CD4-positive, alpha-beta memory T cell (primary cell): ENCODE data around the gene ERP29. TPM values are rescaled to one million over a fixed set of nuclear protein-coding genes. Genes with fewer than 3 reads are reported as not detected.

Experiments
- CTCF ChIA-PET: fragments of 350-600 bp; sonication (Branson Sonifier 250); formaldehyde crosslinking; loops from one replicate; lab custom pipeline; 2021; ENCODE audit warnings: inconsistent platforms; ENCODE audit not compliant: partially characterized antibody; lab: Charles Lee
- POLR2A ChIA-PET: fragments of 350-600 bp; sonication (Branson Sonifier 250); formaldehyde crosslinking; loops from one replicate; lab custom pipeline; 2021; ENCODE audit not compliant: partially characterized antibody; lab: Charles Lee
- DNase-seq, 5 donors: peaks; one replicate each; pipeline versions ENCODE4 v3.0.0 to v3.0.0-alpha.2; 2020 to 2022; ENCODE audit warnings: mixed read lengths in 1 of 5
- H3K27ac ChIP-seq: one replicate; pipeline ENCODE4 v1.7.0; 2013; ENCODE audit warnings: low read depth, low read length
- H3K27me3 ChIP-seq: 2 replicates; pipeline ENCODE4 v1.7.0; 2013; ENCODE audit warnings: mild to moderate bottlenecking, low read length, moderate library complexity; ENCODE audit not compliant: insufficient read depth
- H3K36me3 ChIP-seq: 2 replicates; pipeline ENCODE4 v1.7.0; 2013; ENCODE audit warnings: mild to moderate bottlenecking, low read length, moderate library complexity; ENCODE audit not compliant: insufficient read depth
- H3K4me1 ChIP-seq: 2 replicates; pipeline ENCODE4 v1.7.0; 2013; ENCODE audit warnings: mild to moderate bottlenecking, low read length, moderate library complexity; ENCODE audit not compliant: insufficient read depth
- H3K4me3 ChIP-seq, 2 donors: one replicate each; pipeline ENCODE4 v1.7.0; 2013; ENCODE audit warnings: low read length in 2 of 2, mild to moderate bottlenecking in 1 of 2
- H3K9me3 ChIP-seq, 2 donors: one replicate each; pipeline ENCODE4 v1.7.0; 2013; ENCODE audit warnings: low read length in 2 of 2, control low read depth in 1 of 2; ENCODE audit not compliant: control insufficient read depth in 1 of 2
- H3K27ac Mint-ChIP-seq, 7 donors: one replicate each; pipeline ENCODE4 v1.8.0; 2020 to 2021; ENCODE audit warnings: mixed read lengths in 7 of 7, mild to moderate bottlenecking in 6 of 7, inconsistent platforms in 3 of 7, moderate library complexity in 3 of 7
- H3K27me3 Mint-ChIP-seq, 2 donors: one replicate each; pipeline ENCODE4 v1.8.0; 2020 to 2021; ENCODE audit warnings: mixed read lengths in 2 of 2
- H3K36me3 Mint-ChIP-seq, 2 donors: one replicate each; pipeline ENCODE4 v1.8.0; 2020 to 2021; ENCODE audit warnings: mixed read lengths in 2 of 2, inconsistent platforms in 1 of 2, mild to moderate bottlenecking in 1 of 2
- H3K4me1 Mint-ChIP-seq, 4 donors: one replicate each; pipeline ENCODE4 v1.8.0; 2020 to 2021; ENCODE audit warnings: mixed read lengths in 4 of 4, mild to moderate bottlenecking in 1 of 4
- H3K4me3 Mint-ChIP-seq, 8 donors: one replicate each; pipeline ENCODE4 v1.8.0; 2020 to 2021; ENCODE audit warnings: mixed read lengths in 8 of 8, mild to moderate bottlenecking in 7 of 8, moderate library complexity in 6 of 8, inconsistent platforms in 3 of 8
- H3K9me3 Mint-ChIP-seq, 8 donors: one replicate each; pipeline ENCODE4 v1.8.0; 2020 to 2021; ENCODE audit warnings: mixed read lengths in 8 of 8, mild to moderate bottlenecking in 5 of 8, inconsistent platforms in 3 of 8, moderate library complexity in 1 of 8
- intact Hi-C: fragments of 100-400 bp; cut with micrococcal nuclease; formaldehyde crosslinking; loops from one replicate; pipeline ENCODE4 v1.15.1; 2023
- polyA plus RNA-seq, 2 donors: library from polyadenylated mRNA; unstranded; fragments of 300-500 nt; fragmentation: Illumina TruSeq; gene quantifications; one replicate each; pipeline ENCODE4 v1.2.3, GENCODE V29; 2021
- total RNA-seq, 2 experiments: library from RNA; stranded (reverse); gene quantifications; one replicate each; pipeline ENCODE4 v1.2.3, GENCODE V29; 2021

ERP29 gene
- total and polyA plus RNA-seq, 4 experiments from 2014 or later = 183 to 250 (median 200) TPM

DNA sequence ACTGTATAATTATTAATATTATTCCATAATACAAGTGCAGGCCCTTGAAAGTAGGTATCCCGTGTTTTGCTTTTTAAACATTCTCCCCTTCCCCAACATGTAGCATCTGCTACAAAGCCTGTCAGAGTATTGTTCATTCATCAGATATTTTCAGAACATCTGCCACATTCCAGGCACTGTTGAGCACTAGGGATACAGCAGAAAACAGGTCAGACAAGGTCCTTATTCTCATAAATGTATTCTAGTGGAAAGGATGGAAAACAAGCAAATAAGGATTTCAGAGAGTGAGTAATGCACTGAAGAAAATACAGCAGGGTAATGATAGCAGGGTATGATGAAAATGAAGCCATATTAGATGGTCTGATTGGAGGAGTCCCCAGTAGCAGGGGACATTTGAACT, 3.8 kb downstream of the ERP29 start:
- peaks cover 36 to 66% of the 10 kb centered on the region in 2 donors for H3K36me3 Mint-ChIP-seq
- Histone ChIP-seq H3K4me1 (peaks cover 69% of the 10 kb centered on the region), H3K9me3 (no peaks in the 10 kb centered on the region), H3K36me3 (peaks cover 46% of the 10 kb centered on the region), H3K4me3 (no peak overlapping the region), H3K27me3 (no peaks in the 10 kb centered on the region), H3K27ac (no peak overlapping the region)
- no peak for DNase-seq
- ChIA-PET CTCF (no interaction called here), POLR2A (interaction anchor here (8.6 kb wide), 1 partner anchor 22 kb away, joined by 344 read pairs; no protein-coding TSS in a partner anchor)
- H3K4me1 Mint-ChIP-seq = peaks cover 44 to 78% (median 56%) of the 10 kb centered on the region in 4 donors
- intact Hi-C loops = no loop called here
- no peaks in the 10 kb centered on the region for H3K27me3 Mint-ChIP-seq
- peak overlapping the region in 2 of 8 donors; percentile 25 to 35 for H3K4me3 Mint-ChIP-seq
- peaks cover 0 to 3% (median 0%) of the 10 kb centered on the region in 8 donors for H3K9me3 Mint-ChIP-seq
- peak overlapping the region in 6 of 7 donors; percentile 2 to 79 (median 60) for H3K27ac Mint-ChIP-seq

- Mint-ChIP-seq H3K9me3 (peaks cover 0 to 3% (median 0%) of the 10 kb centered on the region in 8 donors), H3K27ac (peak overlapping the region in 6 of 7 donors; percentile 25 to 91 (median 78)), H3K27me3 (no peaks in the 10 kb centered on the region), H3K36me3 (peaks cover 43 to 77% of the 10 kb centered on the region in 2 donors), H3K4me1 (peaks cover 44 to 72% (median 56%) of the 10 kb centered on the region in 4 donors), H3K4me3 (peak overlapping the region in 2 of 8 donors; percentile 27 to 51)
- CTCF ChIA-PET = interaction anchor here (0.7 kb wide), 2 partner anchors 27 to 74 kb away, joined by 3 read pairs; no protein-coding TSS in a partner anchor
- intact Hi-C loops = no loop called here
- Histone ChIP-seq H3K36me3 (peaks cover 61% of the 10 kb centered on the region), H3K4me3 (no peak overlapping the region), H3K4me1 (peaks cover 61% of the 10 kb centered on the region), H3K9me3 (no peaks in the 10 kb centered on the region), H3K27ac (no peak overlapping the region), H3K27me3 (no peaks in the 10 kb centered on the region)
- POLR2A ChIA-PET = interaction anchor here (1.2 kb wide), 1 partner anchor 67 kb away, joined by 3 read pairs; no protein-coding TSS in a partner anchor
- DNase-seq = no peak
Measured at GRCh38 chr12:112018571-112019237, 5.5 kb downstream of the ERP29 start.

GRCh38 chr12:112020947-112021457, 7.8 kb downstream of the ERP29 start:
- H3K36me3 Mint-ChIP-seq = peaks cover 39 to 79% of the 10 kb centered on the region in 2 donors
- ChIA-PET CTCF (interaction anchor here (0.9 to 3.4 kb wide), 4 partner anchors 7 to 76 kb away, joined by 3 to 17 read pairs (median 10); partner anchors contain the start of genes ERP29 and TMEM116), POLR2A (interaction anchor here (0.5 to 1.6 kb wide), 5 partner anchors 8 to 104 kb away, joined by 3 to 7 read pairs (median 5); partner anchors contain the start of genes ERP29, TMEM116 and TRAFD1)
- peaks cover 0 to 2% (median 0%) of the 10 kb centered on the region in 8 donors for H3K9me3 Mint-ChIP-seq
- H3K27me3 Mint-ChIP-seq = no peaks in the 10 kb centered on the region
- intact Hi-C loops = no loop called here
- peaks cover 55% of the 10 kb centered on the region for H3K36me3 ChIP-seq
- peaks cover 48% of the 10 kb centered on the region for H3K4me1 ChIP-seq
- H3K4me3 ChIP-seq = no peak overlapping the region
- no peak overlapping the region for H3K27ac ChIP-seq
- H3K4me1 Mint-ChIP-seq = peaks cover 36 to 57% (median 45%) of the 10 kb centered on the region in 4 donors
- no peaks in the 10 kb centered on the region for H3K27me3 ChIP-seq
- no peak for DNase-seq
- no peak overlapping the region for H3K4me3 Mint-ChIP-seq
- no peaks in the 10 kb centered on the region for H3K9me3 ChIP-seq
- H3K27ac Mint-ChIP-seq = peak overlapping the region; percentile 32 to 88 (median 61)

GRCh38 chr12:112022241-112023016, 9.2 kb downstream of the ERP29 start:
- H3K4me3 Mint-ChIP-seq = no peak overlapping the region
- Histone ChIP-seq H3K36me3 (peaks cover 50% of the 10 kb centered on the region), H3K27me3 (no peaks in the 10 kb centered on the region), H3K4me1 (peaks cover 44% of the 10 kb centered on the region), H3K27ac (no peak overlapping the region), H3K9me3 (no peaks in the 10 kb centered on the region), H3K4me3 (no peak overlapping the region)
- no peak for DNase-seq
- H3K27me3 Mint-ChIP-seq = no peaks in the 10 kb centered on the region
- H3K4me1 Mint-ChIP-seq = peaks cover 30 to 50% (median 41%) of the 10 kb centered on the region in 4 donors
- intact Hi-C loops = no loop called here
- no peaks in the 10 kb centered on the region for H3K9me3 Mint-ChIP-seq
- peak overlapping the region; percentile 39 to 82 (median 72) for H3K27ac Mint-ChIP-seq
- ChIA-PET POLR2A (interaction anchor here (1.4 to 6.9 kb wide), 3 partner anchors 9 to 29 kb away, joined by 4 to 33 read pairs (median 7); partner anchors contain the start of genes ERP29 and TMEM116), CTCF (interaction anchor here (1.2 to 3.4 kb wide), 4 partner anchors 8 to 78 kb away, joined by 3 to 17 read pairs (median 10); partner anchors contain the start of genes ERP29 and TMEM116)
- peaks cover 33 to 75% of the 10 kb centered on the region in 2 donors for H3K36me3 Mint-ChIP-seq

GRCh38 chr12:112023759-112024396, 10.7 kb downstream of the ERP29 start:
- no peaks in the 10 kb centered on the region for H3K9me3 ChIP-seq
- no peak overlapping the region for H3K4me3 ChIP-seq
- Mint-ChIP-seq H3K4me1 (peaks cover 26 to 38% (median 34%) of the 10 kb centered on the region in 4 donors), H3K4me3 (no peak overlapping the region), H3K27me3 (no peaks in the 10 kb centered on the region), H3K27ac (peak overlapping the region in 4 of 7 donors; percentile 8 to 41 (median 28)), H3K36me3 (peaks cover 26 to 76% of the 10 kb centered on the region in 2 donors), H3K9me3 (no peaks in the 10 kb centered on the region)
- intact Hi-C loops = no loop called here
- peaks cover 31% of the 10 kb centered on the region for H3K4me1 ChIP-seq
- H3K27me3 ChIP-seq = no peaks in the 10 kb centered on the region
- ChIA-PET CTCF (interaction anchor here (0.6 to 3.4 kb wide), 4 partner anchors 10 to 80 kb away, joined by 3 to 16 read pairs (median 6); partner anchors contain the start of genes ERP29 and TMEM116), POLR2A (interaction anchor here (1.4 to 6.9 kb wide), 4 partner anchors 10 to 102 kb away, joined by 4 to 33 read pairs (median 4); partner anchors contain the start of genes ERP29, TMEM116 and TRAFD1)
- no peak overlapping the region for H3K27ac ChIP-seq
- peaks cover 42% of the 10 kb centered on the region for H3K36me3 ChIP-seq
- DNase-seq = no peak

GRCh38 chr12:112025808-112026375, 12.7 kb downstream of the ERP29 start:
- Mint-ChIP-seq H3K36me3 (peaks cover 25 to 72% of the 10 kb centered on the region in 2 donors), H3K4me3 (no peak overlapping the region), H3K4me1 (peaks cover 20 to 21% (median 21%) of the 10 kb centered on the region in 4 donors), H3K9me3 (no peaks in the 10 kb centered on the region), H3K27ac (peak overlapping the region; percentile 24 to 92 (median 68)), H3K27me3 (no peaks in the 10 kb centered on the region)
- no peak for DNase-seq
- no peak overlapping the region for H3K27ac ChIP-seq
- H3K4me3 ChIP-seq = no peak overlapping the region
- ChIA-PET CTCF (interaction anchor here (1.7 kb wide), 1 partner anchor 82 kb away, joined by 6 read pairs; no protein-coding TSS in a partner anchor), POLR2A (interaction anchor here (6.9 kb wide), 1 partner anchor 12 kb away, joined by 33 read pairs; the partner anchor contains the start of genes ERP29 and TMEM116)
- H3K9me3 ChIP-seq = no peaks in the 10 kb centered on the region
- intact Hi-C loops = no loop called here
- peaks cover 15% of the 10 kb centered on the region for H3K4me1 ChIP-seq
- no peaks in the 10 kb centered on the region for H3K27me3 ChIP-seq
- peaks cover 36% of the 10 kb centered on the region for H3K36me3 ChIP-seq
